ENCODE data around the gene PTGIR.

Gene PTGIR

GRCh38 chr19:46623915-46624502 lies 880 bp downstream of the PTGIR start:
- Histone ChIP-seq H3K4me3 (ENCODE audit: low read depth, low read length) (no peak overlapping the region), H3K4me1 (ENCODE audit: control insufficient read depth, insufficient read depth, low read length) (no peaks in the 10 kb centered on the region), H3K27ac (ENCODE audit: low read depth, low read length) (no peak overlapping the region), H3K9me3 (ENCODE audit: control insufficient read depth, insufficient read depth, low read length) (no peaks in the 10 kb centered on the region), H3K36me3 (ENCODE audit: control insufficient read depth, insufficient read depth, low read length) (no peaks in the 10 kb centered on the region), H3K27me3 (ENCODE audit: control insufficient read depth, insufficient read depth, low read length) (no peaks in the 10 kb centered on the region), H3K9ac (ENCODE audit: low read depth, low read length) (no peak overlapping the region)

- Histone ChIP-seq H3K9me3 (ENCODE audit: control insufficient read depth, insufficient read depth, low read length) (no peaks in the 10 kb centered on the region), H3K36me3 (ENCODE audit: control insufficient read depth, insufficient read depth, low read length) (no peaks in the 10 kb centered on the region), H3K27ac (ENCODE audit: low read depth, low read length) (no peak overlapping the region), H3K27me3 (ENCODE audit: control insufficient read depth, insufficient read depth, low read length) (no peaks in the 10 kb centered on the region), H3K4me1 (ENCODE audit: control insufficient read depth, insufficient read depth, low read length) (no peaks in the 10 kb centered on the region), H3K9ac (ENCODE audit: low read depth, low read length) (no peak overlapping the region), H3K4me3 (ENCODE audit: low read depth, low read length) (no peak overlapping the region)
Measured at GRCh38 chr19:46622118-46622446, 2.8 kb downstream of the PTGIR start.

- Histone ChIP-seq H3K4me1 (ENCODE audit: control insufficient read depth, insufficient read depth, low read length) (no peaks in the 10 kb centered on the region), H3K9ac (ENCODE audit: low read depth, low read length) (no peak overlapping the region), H3K27me3 (ENCODE audit: control insufficient read depth, insufficient read depth, low read length) (no peaks in the 10 kb centered on the region), H3K36me3 (ENCODE audit: control insufficient read depth, insufficient read depth, low read length) (no peaks in the 10 kb centered on the region), H3K9me3 (ENCODE audit: control insufficient read depth, insufficient read depth, low read length) (no peaks in the 10 kb centered on the region), H3K4me3 (ENCODE audit: low read depth, low read length) (no peak overlapping the region), H3K27ac (ENCODE audit: low read depth, low read length) (no peak overlapping the region)
Measured at GRCh38 chr19:46621191-46622117, 3.4 kb downstream of the PTGIR start.

- no peaks in the 10 kb centered on the region for H3K4me1 ChIP-seq (ENCODE audit: control insufficient read depth, insufficient read depth, low read length)
- H3K9ac ChIP-seq (ENCODE audit: low read depth, low read length), result no peak overlapping the region
- H3K36me3 ChIP-seq (ENCODE audit: control insufficient read depth, insufficient read depth, low read length), result no peaks in the 10 kb centered on the region
- no peaks in the 10 kb centered on the region for H3K9me3 ChIP-seq (ENCODE audit: control insufficient read depth, insufficient read depth, low read length)
- H3K4me3 ChIP-seq (ENCODE audit: low read depth, low read length), result no peak overlapping the region
- no peaks in the 10 kb centered on the region for H3K27me3 ChIP-seq (ENCODE audit: control insufficient read depth, insufficient read depth, low read length)
- H3K27ac ChIP-seq (ENCODE audit: low read depth, low read length), result no peak overlapping the region
Measured at GRCh38 chr19:46620716-46621115, 4.2 kb downstream of the PTGIR start.

GRCh38 chr19:46620267-46620666 lies 4.6 kb downstream of the PTGIR start:
- H3K9me3 ChIP-seq (ENCODE audit: control insufficient read depth, insufficient read depth, low read length), result no peaks in the 10 kb centered on the region
- H3K4me3 ChIP-seq (ENCODE audit: low read depth, low read length), result no peak overlapping the region
- no peaks in the 10 kb centered on the region for H3K4me1 ChIP-seq (ENCODE audit: control insufficient read depth, insufficient read depth, low read length)
- H3K36me3 ChIP-seq (ENCODE audit: control insufficient read depth, insufficient read depth, low read length), result no peaks in the 10 kb centered on the region
- H3K27ac ChIP-seq (ENCODE audit: low read depth, low read length), result no peak overlapping the region
- no peaks in the 10 kb centered on the region for H3K27me3 ChIP-seq (ENCODE audit: control insufficient read depth, insufficient read depth, low read length)
- H3K9ac ChIP-seq (ENCODE audit: low read depth, low read length), result no peak overlapping the region

- Histone ChIP-seq H3K27me3 (ENCODE audit: control insufficient read depth, insufficient read depth, low read length) (no peaks in the 10 kb centered on the region), H3K27ac (ENCODE audit: low read depth, low read length) (no peak overlapping the region), H3K9ac (ENCODE audit: low read depth, low read length) (no peak overlapping the region), H3K36me3 (ENCODE audit: control insufficient read depth, insufficient read depth, low read length) (no peaks in the 10 kb centered on the region), H3K4me3 (ENCODE audit: low read depth, low read length) (no peak overlapping the region), H3K4me1 (ENCODE audit: control insufficient read depth, insufficient read depth, low read length) (no peaks in the 10 kb centered on the region), H3K9me3 (ENCODE audit: control insufficient read depth, insufficient read depth, low read length) (no peaks in the 10 kb centered on the region)
Measured at GRCh38 chr19:46618670-46619231, 6.1 kb downstream of the PTGIR start.

GRCh38 chr19:46617601-46618000 lies 7.3 kb downstream of the PTGIR start:
- H3K27ac ChIP-seq (ENCODE audit: low read depth, low read length), result no peak overlapping the region
- no peak overlapping the region for H3K9ac ChIP-seq (ENCODE audit: low read depth, low read length)
- no peaks in the 10 kb centered on the region for H3K4me1 ChIP-seq (ENCODE audit: control insufficient read depth, insufficient read depth, low read length)
- no peaks in the 10 kb centered on the region for H3K27me3 ChIP-seq (ENCODE audit: control insufficient read depth, insufficient read depth, low read length)
- no peaks in the 10 kb centered on the region for H3K36me3 ChIP-seq (ENCODE audit: control insufficient read depth, insufficient read depth, low read length)
- no peak overlapping the region for H3K4me3 ChIP-seq (ENCODE audit: low read depth, low read length)
- H3K9me3 ChIP-seq (ENCODE audit: control insufficient read depth, insufficient read depth, low read length), result no peaks in the 10 kb centered on the region

- Histone ChIP-seq H3K27me3 (ENCODE audit: control insufficient read depth, insufficient read depth, low read length) (no peaks in the 10 kb centered on the region), H3K4me1 (ENCODE audit: control insufficient read depth, insufficient read depth, low read length) (no peaks in the 10 kb centered on the region), H3K36me3 (ENCODE audit: control insufficient read depth, insufficient read depth, low read length) (no peaks in the 10 kb centered on the region), H3K27ac (ENCODE audit: low read depth, low read length) (no peak overlapping the region), H3K9ac (ENCODE audit: low read depth, low read length) (no peak overlapping the region), H3K9me3 (ENCODE audit: control insufficient read depth, insufficient read depth, low read length) (no peaks in the 10 kb centered on the region), H3K4me3 (ENCODE audit: low read depth, low read length) (no peak overlapping the region)
Measured at GRCh38 chr19:46616631-46617322, 8.1 kb downstream of the PTGIR start.

GRCh38 chr19:46615966-46616365 lies 8.9 kb downstream of the PTGIR start:
- H3K4me1 ChIP-seq (ENCODE audit: control insufficient read depth, insufficient read depth, low read length), result no peaks in the 10 kb centered on the region

GRCh38 chr19:46614114-46614722 lies 10.7 kb downstream of the PTGIR start:
- peaks cover 7% of the 10 kb centered on the region for H3K36me3 ChIP-seq (ENCODE audit: control insufficient read depth, insufficient read depth, low read length)
- H3K4me3 ChIP-seq (ENCODE audit: low read depth, low read length), result no peak overlapping the region
- H3K27me3 ChIP-seq (ENCODE audit: control insufficient read depth, insufficient read depth, low read length), result no peaks in the 10 kb centered on the region
- no peak overlapping the region for H3K9ac ChIP-seq (ENCODE audit: low read depth, low read length)
- no peaks in the 10 kb centered on the region for H3K9me3 ChIP-seq (ENCODE audit: control insufficient read depth, insufficient read depth, low read length)
- no peaks in the 10 kb centered on the region for H3K4me1 ChIP-seq (ENCODE audit: control insufficient read depth, insufficient read depth, low read length)
- no peak overlapping the region for H3K27ac ChIP-seq (ENCODE audit: low read depth, low read length)

More at GRCh38 chr19:46615966-46616365, 8.9 kb downstream of the PTGIR start:
- Histone ChIP-seq H3K9ac (ENCODE audit: low read depth, low read length) (no peak overlapping the region), H3K27ac (ENCODE audit: low read depth, low read length) (no peak overlapping the region), H3K27me3 (ENCODE audit: control insufficient read depth, insufficient read depth, low read length) (no peaks in the 10 kb centered on the region), H3K36me3 (ENCODE audit: control insufficient read depth, insufficient read depth, low read length) (no peaks in the 10 kb centered on the region), H3K9me3 (ENCODE audit: control insufficient read depth, insufficient read depth, low read length) (no peaks in the 10 kb centered on the region), H3K4me3 (ENCODE audit: low read depth, low read length) (no peak overlapping the region)

All from HUES48 (cell line).